ENCODE results near the gene RUNDC1. TPM values are rescaled to one million over a fixed set of nuclear protein-coding genes. Genes with fewer than 3 reads are reported as not detected.

Gene RUNDC1
- polyA plus RNA-seq, 1 donor from 2014 or later = 15.1 TPM

- TF ChIP-seq EZH2 (IDR thresholded peaks at IDR 0.05; ENCODE audit: borderline replicate concordance, insufficient read depth, low read length, poor library complexity, severe bottlenecking) = no peak
These were observed 35.9 kb downstream of the RUNDC1 start (continued) for GRCh38 chr17:43016216-43016615.

DNA sequence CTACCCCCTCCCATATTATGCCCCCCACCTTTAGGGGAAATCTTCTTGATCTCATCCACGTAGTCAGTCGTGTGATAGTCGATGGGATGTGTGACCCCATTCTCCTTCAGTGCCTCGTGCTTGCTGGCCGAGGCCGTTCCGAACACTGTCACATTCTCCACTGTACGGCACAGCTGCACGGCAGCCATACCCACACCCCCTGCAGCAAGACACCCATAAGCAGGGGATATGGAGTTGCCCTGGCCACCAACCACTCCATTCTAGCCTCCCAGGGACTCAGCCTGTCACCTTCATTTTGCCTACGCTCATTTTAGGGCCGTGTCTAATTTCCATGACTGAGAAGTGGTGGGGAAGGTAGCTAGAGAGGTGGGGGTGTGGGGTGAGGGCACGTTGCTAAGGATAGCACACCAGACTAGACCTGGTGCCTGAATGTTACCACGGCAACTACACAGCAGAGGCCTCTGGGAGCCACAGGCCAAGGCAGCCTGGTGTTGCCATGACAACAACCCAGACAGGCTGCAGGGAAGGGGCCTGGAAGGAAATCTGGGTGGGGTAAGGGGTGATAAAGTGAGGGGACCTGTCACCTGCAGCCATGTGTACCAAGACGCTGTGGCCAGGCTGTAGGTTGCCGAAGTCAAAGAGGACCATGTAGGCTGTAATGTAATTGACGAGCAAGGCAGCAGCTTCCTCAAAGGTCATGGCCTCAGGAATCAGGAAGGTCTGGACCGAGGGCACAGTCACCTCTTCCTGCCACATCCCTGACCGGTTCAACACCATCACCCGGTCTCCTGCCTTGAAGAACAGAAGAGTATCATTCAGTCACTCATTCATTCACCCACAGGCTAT lies 37.9 kb downstream of the RUNDC1 start:
- TF ChIP-seq SMC3 (conservative IDR thresholded peaks at IDR 0.05; ENCODE audit: poor library complexity) (peak; percentile 39), POLR2AphosphoS5 (IDR thresholded peaks at IDR 0.05) (peak; percentile 32), EP300 (conservative IDR thresholded peaks at IDR 0.05; ENCODE audit: poor library complexity, severe bottlenecking) (peak; percentile 77), RAD21 (conservative IDR thresholded peaks at IDR 0.05) (no peak), MXI1 (conservative IDR thresholded peaks at IDR 0.05; ENCODE audit: poor library complexity, severe bottlenecking) (peak; percentile 92), TAF1 (IDR thresholded peaks at IDR 0.05; ENCODE audit: low read depth) (no peak), EZH2 (IDR thresholded peaks at IDR 0.05; ENCODE audit: borderline replicate concordance, insufficient read depth, low read length, poor library complexity, severe bottlenecking) (no peak)
- Histone ChIP-seq H3K27ac (ENCODE audit: low read length) (peak overlapping the region; percentile 95), H3K9me2 (ENCODE audit: insufficient read depth, low read length) (no peaks in the 10 kb centered on the region), H3F3A (ENCODE audit: insufficient read depth, low read length, poor library complexity, severe bottlenecking) (peaks cover 7% of the 10 kb centered on the region), H3K4me2 (ENCODE audit: low read length) (peak overlapping the region; percentile 81), H3K79me2 (replicated peaks; ENCODE audit: insufficient read depth, low read length) (peaks cover 63% of the 10 kb centered on the region), H4K20me1 (ENCODE audit: insufficient read depth) (peaks cover 4% of the 10 kb centered on the region), H3K4me3 (ENCODE audit: low read length) (peak overlapping the region; percentile 80), H3K9ac (ENCODE audit: low read length) (peak overlapping the region; percentile 67), H3K36me3 (ENCODE audit: insufficient read depth, low read length) (no peaks in the 10 kb centered on the region), H3K9me3 (ENCODE audit: low read length) (no peaks in the 10 kb centered on the region), H3K27me3 (ENCODE audit: insufficient read depth, low read depth, low read length) (no peaks in the 10 kb centered on the region), H2AFZ (ENCODE audit: low read depth, low read length) (no peak overlapping the region)

DNA sequence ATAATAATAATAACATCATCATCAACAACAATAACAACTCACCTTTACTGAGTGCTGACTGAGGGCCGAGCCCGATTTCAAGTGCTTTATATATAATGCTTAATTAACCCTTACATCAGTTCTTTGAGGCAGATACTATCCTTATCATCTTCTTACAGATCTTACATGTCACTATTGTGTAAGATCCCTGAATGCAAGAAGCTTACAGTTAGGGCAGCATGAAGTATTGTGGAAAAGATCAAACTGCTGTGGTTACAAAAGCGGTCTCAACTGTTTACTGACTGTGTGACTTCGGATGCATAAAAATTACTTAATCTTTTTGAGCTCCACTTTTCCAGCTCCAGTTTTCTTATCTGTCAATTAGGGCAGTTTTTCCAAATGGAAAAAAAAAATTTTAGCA lies 38.6 kb downstream of the RUNDC1 start:
- TF ChIP-seq TAF1 (IDR thresholded peaks at IDR 0.05; ENCODE audit: low read depth) (no peak), EZH2 (IDR thresholded peaks at IDR 0.05; ENCODE audit: borderline replicate concordance, insufficient read depth, low read length, poor library complexity, severe bottlenecking) (no peak), SMC3 (conservative IDR thresholded peaks at IDR 0.05; ENCODE audit: poor library complexity) (no peak), MXI1 (conservative IDR thresholded peaks at IDR 0.05; ENCODE audit: poor library complexity, severe bottlenecking) (no peak), REST (IDR thresholded peaks at IDR 0.05; ENCODE audit: borderline replicate concordance) (no peak), EP300 (conservative IDR thresholded peaks at IDR 0.05; ENCODE audit: poor library complexity, severe bottlenecking) (no peak), POLR2AphosphoS5 (IDR thresholded peaks at IDR 0.05) (no peak), RAD21 (conservative IDR thresholded peaks at IDR 0.05) (no peak)
- TF ChIP-seq, protein P1, sequence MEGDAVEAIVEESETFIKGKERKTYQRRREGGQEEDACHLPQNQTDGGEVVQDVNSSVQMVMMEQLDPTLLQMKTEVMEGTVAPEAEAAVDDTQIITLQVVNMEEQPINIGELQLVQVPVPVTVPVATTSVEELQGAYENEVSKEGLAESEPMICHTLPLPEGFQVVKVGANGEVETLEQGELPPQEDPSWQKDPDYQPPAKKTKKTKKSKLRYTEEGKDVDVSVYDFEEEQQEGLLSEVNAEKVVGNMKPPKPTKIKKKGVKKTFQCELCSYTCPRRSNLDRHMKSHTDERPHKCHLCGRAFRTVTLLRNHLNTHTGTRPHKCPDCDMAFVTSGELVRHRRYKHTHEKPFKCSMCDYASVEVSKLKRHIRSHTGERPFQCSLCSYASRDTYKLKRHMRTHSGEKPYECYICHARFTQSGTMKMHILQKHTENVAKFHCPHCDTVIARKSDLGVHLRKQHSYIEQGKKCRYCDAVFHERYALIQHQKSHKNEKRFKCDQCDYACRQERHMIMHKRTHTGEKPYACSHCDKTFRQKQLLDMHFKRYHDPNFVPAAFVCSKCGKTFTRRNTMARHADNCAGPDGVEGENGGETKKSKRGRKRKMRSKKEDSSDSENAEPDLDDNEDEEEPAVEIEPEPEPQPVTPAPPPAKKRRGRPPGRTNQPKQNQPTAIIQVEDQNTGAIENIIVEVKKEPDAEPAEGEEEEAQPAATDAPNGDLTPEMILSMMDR (IDR thresholded peaks at IDR 0.05; ENCODE audit: poor library complexity, severe bottlenecking) = no peak
- Histone ChIP-seq H3K4me2 (ENCODE audit: low read length) (peak overlapping the region; percentile 81), H3K9me2 (ENCODE audit: insufficient read depth, low read length) (no peaks in the 10 kb centered on the region), H2AFZ (ENCODE audit: low read depth, low read length) (no peak overlapping the region), H3K27me3 (ENCODE audit: insufficient read depth, low read depth, low read length) (no peaks in the 10 kb centered on the region), H3K4me3 (ENCODE audit: low read length) (peak overlapping the region; percentile 80), H3K9me3 (ENCODE audit: low read length) (no peaks in the 10 kb centered on the region), H3K36me3 (ENCODE audit: insufficient read depth, low read length) (no peaks in the 10 kb centered on the region), H3F3A (ENCODE audit: insufficient read depth, low read length, poor library complexity, severe bottlenecking) (peaks cover 7% of the 10 kb centered on the region), H4K20me1 (ENCODE audit: insufficient read depth) (peaks cover 4% of the 10 kb centered on the region), H3K27ac (ENCODE audit: low read length) (peak overlapping the region; percentile 95), H3K9ac (ENCODE audit: low read length) (peak overlapping the region; percentile 67), H3K79me2 (replicated peaks; ENCODE audit: insufficient read depth, low read length) (peaks cover 63% of the 10 kb centered on the region)

Measured in neural cell (in vitro differentiated cells).